HepG2 (cell line): ENCODE data around the gene SNX21. TPM values are rescaled to one million over a fixed set of nuclear protein-coding genes. Genes with fewer than 3 reads are reported as not detected.

ENCODE experiments used
- HNRNPUL1 ChIP-seq: fragments of 200-400 bp; formaldehyde crosslinking; IDR thresholded peaks from 2 replicates; pipeline ENCODE4 v1.6.1; 2017; ENCODE audit warnings: low read depth, mild to moderate bottlenecking, low read length, moderate library complexity
- HOXA5 ChIP-seq: sonication (generic); formaldehyde crosslinking; IDR thresholded peaks from 2 replicates; pipeline ENCODE4 v1.4.0; 2020; ENCODE audit warnings: missing genetic modification reagents
- NCOA2 ChIP-seq: sonication (generic); formaldehyde crosslinking; IDR thresholded peaks from 2 replicates; pipeline ENCODE4 v1.8.0; 2022; ENCODE audit warnings: inconsistent platforms
- REXO4 ChIP-seq: sonication (generic); formaldehyde crosslinking; IDR thresholded peaks from 2 replicates; pipeline ENCODE4 v1.8.0; 2022; ENCODE audit warnings: missing genetic modification reagents, mild to moderate bottlenecking, borderline replicate concordance
- SAFB2 ChIP-seq: sonication (generic); formaldehyde crosslinking; IDR thresholded peaks from 2 replicates; pipeline ENCODE4 v1.5.1; 2020; ENCODE audit warnings: missing genetic modification reagents, low read depth, mild to moderate bottlenecking, borderline replicate concordance
- XBP1 ChIP-seq: sonication (generic); formaldehyde crosslinking; IDR thresholded peaks from 2 replicates; pipeline ENCODE4 v1.5.0; 2020; ENCODE audit warnings: missing genetic modification reagents
- ZEB1 ChIP-seq: IDR thresholded peaks from 2 replicates; pipeline ENCODE4 v1.6.1; 2012; ENCODE audit warnings: mild to moderate bottlenecking, low read depth, inconsistent platforms; ENCODE audit not compliant: insufficient replicate concordance
- ZFY ChIP-seq: sonication (generic); formaldehyde crosslinking; IDR thresholded peaks from 2 replicates; pipeline ENCODE4 v1.4.0; 2020; ENCODE audit warnings: missing genetic modification reagents
- ZNF230 ChIP-seq: sonication (generic); formaldehyde crosslinking; IDR thresholded peaks from 2 replicates; pipeline ENCODE4 v1.4.0; 2020; ENCODE audit warnings: mild to moderate bottlenecking, missing genetic modification reagents
- ZNF350 ChIP-seq: sonication (generic); formaldehyde crosslinking; IDR thresholded peaks from 2 replicates; pipeline ENCODE4 v1.4.0; 2020; ENCODE audit warnings: mild to moderate bottlenecking, low read depth, missing genetic modification reagents, borderline replicate concordance
- ZNF674 ChIP-seq: sonication (generic); formaldehyde crosslinking; IDR thresholded peaks from 2 replicates; pipeline ENCODE4 v1.5.0; 2020; ENCODE audit warnings: low read depth, mild to moderate bottlenecking, missing genetic modification reagents
- ZNF891 ChIP-seq: sonication (generic); formaldehyde crosslinking; IDR thresholded peaks from 2 replicates; pipeline ENCODE4 v1.5.0; 2020; ENCODE audit warnings: mild to moderate bottlenecking, missing genetic modification reagents
- polyA plus RNA-seq, 8 experiments: library from polyadenylated mRNA; depleted of rRNA in 3 of 8; stranded (reverse) in 7 of 8; unstranded in 1 of 8; fragments of >200 nt; fragmentation: Illumina TruSeq in 4 of 8; extraction: Trizol in 4 of 8; gene quantifications; 2 replicates each; pipeline versions ENCODE4 v1.2.1 to v1.2.3, GENCODE V29; 2011 to 2016; ENCODE audit warnings: low read depth in 4 of 8, missing spikeins in 1 of 8, mixed read lengths in 1 of 8; ENCODE audit not compliant: insufficient read depth in 1 of 8
- total RNA-seq, 5 experiments: library from RNA; depleted of rRNA; stranded (reverse); fragments of >200 nt; fragmentation: Illumina TruSeq; extraction: Trizol; gene quantifications; 2 replicates each; pipeline ENCODE4 v1.2.3, GENCODE V29; 2016; ENCODE audit warnings: low read depth in 1 of 5
- TF ChIP-seq, protein P1 (sequence below): sonication (generic); formaldehyde crosslinking; IDR thresholded peaks from 2 replicates; pipeline ENCODE4 v1.5.1; 2020; ENCODE audit warnings: mild to moderate bottlenecking, missing genetic modification reagents, moderate library complexity
- TF ChIP-seq, protein P2 (sequence below): sonication (generic); formaldehyde crosslinking; IDR thresholded peaks from 2 replicates; pipeline ENCODE4 v1.4.0; 2020; ENCODE audit warnings: mild to moderate bottlenecking, low read depth, missing genetic modification reagents
- TF ChIP-seq, protein P3 (sequence below): sonication (generic); formaldehyde crosslinking; conservative IDR thresholded peaks from 2 replicates; pipeline ENCODE4 v1.4.0; 2020; ENCODE audit warnings: missing genetic modification reagents
- TF ChIP-seq, protein P4 (sequence below): sonication (generic); formaldehyde crosslinking; IDR thresholded peaks from 2 replicates; pipeline ENCODE4 v1.5.0; 2020; ENCODE audit warnings: missing genetic modification reagents
- TF ChIP-seq, protein P5 (sequence below): IDR thresholded peaks from 2 replicates; pipeline ENCODE4 v1.6.1; 2016; ENCODE audit warnings: low read depth, borderline replicate concordance
- TF ChIP-seq, protein P6 (sequence below): sonication (generic); formaldehyde crosslinking; IDR thresholded peaks from 2 replicates; pipeline ENCODE4 v1.4.0; 2020; ENCODE audit warnings: missing genetic modification reagents
- TF ChIP-seq, protein P7 (sequence below): IDR thresholded peaks from 2 replicates; pipeline ENCODE4 v1.6.1; 2016; ENCODE audit warnings: missing biosample characterization, missing genetic modification reagents, low read depth
- TF ChIP-seq, protein P8 (sequence below): IDR thresholded peaks from 2 replicates; pipeline ENCODE4 v1.6.1; 2012; ENCODE audit warnings: inconsistent platforms

Gene SNX21
- total and polyA plus RNA-seq, 2 of the 13 experiments (the other 11 are each of a cell fraction or from before 2014, with no cell fraction given), result 7.7 to 12.8 TPM

DNA sequence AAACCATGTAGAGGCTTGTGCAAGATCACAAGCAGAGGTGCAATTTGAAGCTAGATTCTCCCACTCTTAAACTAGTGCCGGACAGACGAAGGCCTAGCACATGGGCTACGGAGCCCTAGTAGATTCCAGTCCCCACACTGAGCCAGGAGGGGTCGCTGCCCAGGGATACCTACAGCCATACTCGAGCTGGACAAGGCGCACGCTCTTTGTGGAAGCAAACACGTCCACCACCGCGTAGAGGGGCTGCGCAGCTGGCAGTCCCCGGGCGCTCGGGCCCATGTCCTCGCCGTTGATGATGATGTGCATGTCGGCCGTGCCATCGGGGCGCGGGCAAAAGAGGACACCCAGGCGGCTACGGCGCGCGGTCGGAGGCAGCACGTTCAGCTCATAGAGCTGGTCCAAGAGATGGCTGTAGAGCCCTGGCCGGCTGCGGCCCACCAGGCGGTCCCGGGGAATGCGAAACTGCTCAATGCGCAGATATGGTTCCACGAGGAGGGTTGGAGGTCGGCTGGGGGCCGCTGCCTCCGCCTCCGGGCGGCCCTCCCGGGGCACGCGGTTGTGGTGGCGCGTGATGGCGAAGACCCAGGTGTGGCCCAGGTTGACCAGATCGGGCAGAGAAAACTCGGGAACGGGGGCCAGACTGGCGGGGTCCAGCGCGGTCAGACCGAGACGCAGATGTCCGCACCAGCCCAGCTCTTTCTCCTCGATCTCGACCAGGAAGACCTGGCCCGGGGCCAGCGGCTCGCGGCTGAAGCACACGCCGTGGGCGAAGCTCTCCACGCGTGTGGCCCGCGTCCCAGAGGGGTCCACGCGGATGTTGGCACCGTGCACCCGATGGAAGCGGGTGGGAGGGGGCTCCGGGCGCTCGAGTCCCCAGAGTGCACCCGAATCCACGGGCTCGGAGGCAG lies 56.7 kb downstream of the SNX21 start (continued):
- TF ChIP-seq HOXA5 (CRISPR knock-in tag), result peak; percentile 25; the same call in 1 of the 2 replicates
- peak; percentile 5; the same call in 1 of the 2 replicates for TF ChIP-seq ZNF230
- TF ChIP-seq ZFY (CRISPR knock-in tag), result peak; percentile 85
- TF ChIP-seq, protein P1, sequence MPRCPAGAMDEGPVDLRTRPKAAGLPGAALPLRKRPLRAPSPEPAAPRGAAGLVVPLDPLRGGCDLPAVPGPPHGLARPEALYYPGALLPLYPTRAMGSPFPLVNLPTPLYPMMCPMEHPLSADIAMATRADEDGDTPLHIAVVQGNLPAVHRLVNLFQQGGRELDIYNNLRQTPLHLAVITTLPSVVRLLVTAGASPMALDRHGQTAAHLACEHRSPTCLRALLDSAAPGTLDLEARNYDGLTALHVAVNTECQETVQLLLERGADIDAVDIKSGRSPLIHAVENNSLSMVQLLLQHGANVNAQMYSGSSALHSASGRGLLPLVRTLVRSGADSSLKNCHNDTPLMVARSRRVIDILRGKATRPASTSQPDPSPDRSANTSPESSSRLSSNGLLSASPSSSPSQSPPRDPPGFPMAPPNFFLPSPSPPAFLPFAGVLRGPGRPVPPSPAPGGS (CRISPR knock-in tag), result peak; percentile 90
- TF ChIP-seq, protein P2, sequence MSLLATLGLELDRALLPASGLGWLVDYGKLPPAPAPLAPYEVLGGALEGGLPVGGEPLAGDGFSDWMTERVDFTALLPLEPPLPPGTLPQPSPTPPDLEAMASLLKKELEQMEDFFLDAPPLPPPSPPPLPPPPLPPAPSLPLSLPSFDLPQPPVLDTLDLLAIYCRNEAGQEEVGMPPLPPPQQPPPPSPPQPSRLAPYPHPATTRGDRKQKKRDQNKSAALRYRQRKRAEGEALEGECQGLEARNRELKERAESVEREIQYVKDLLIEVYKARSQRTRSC (CRISPR knock-in tag), result no peak
- TF ChIP-seq, protein P3, sequence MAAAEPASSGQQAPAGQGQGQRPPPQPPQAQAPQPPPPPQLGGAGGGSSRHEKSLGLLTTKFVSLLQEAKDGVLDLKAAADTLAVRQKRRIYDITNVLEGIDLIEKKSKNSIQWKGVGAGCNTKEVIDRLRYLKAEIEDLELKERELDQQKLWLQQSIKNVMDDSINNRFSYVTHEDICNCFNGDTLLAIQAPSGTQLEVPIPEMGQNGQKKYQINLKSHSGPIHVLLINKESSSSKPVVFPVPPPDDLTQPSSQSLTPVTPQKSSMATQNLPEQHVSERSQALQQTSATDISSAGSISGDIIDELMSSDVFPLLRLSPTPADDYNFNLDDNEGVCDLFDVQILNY (CRISPR knock-in tag), result peak; percentile 43
- TF ChIP-seq HNRNPUL1, result no peak
- TF ChIP-seq, protein P4, sequence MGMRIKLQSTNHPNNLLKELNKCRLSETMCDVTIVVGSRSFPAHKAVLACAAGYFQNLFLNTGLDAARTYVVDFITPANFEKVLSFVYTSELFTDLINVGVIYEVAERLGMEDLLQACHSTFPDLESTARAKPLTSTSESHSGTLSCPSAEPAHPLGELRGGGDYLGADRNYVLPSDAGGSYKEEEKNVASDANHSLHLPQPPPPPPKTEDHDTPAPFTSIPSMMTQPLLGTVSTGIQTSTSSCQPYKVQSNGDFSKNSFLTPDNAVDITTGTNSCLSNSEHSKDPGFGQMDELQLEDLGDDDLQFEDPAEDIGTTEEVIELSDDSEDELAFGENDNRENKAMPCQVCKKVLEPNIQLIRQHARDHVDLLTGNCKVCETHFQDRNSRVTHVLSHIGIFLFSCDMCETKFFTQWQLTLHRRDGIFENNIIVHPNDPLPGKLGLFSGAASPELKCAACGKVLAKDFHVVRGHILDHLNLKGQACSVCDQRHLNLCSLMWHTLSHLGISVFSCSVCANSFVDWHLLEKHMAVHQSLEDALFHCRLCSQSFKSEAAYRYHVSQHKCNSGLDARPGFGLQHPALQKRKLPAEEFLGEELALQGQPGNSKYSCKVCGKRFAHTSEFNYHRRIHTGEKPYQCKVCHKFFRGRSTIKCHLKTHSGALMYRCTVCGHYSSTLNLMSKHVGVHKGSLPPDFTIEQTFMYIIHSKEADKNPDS (CRISPR knock-in tag), result peak; percentile 57; the same call in 1 of the 2 replicates
- no peak for TF ChIP-seq ZEB1
- TF ChIP-seq, protein P5, sequence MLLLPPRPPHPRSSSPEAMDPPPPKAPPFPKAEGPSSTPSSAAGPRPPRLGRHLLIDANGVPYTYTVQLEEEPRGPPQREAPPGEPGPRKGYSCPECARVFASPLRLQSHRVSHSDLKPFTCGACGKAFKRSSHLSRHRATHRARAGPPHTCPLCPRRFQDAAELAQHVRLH (CRISPR knock-in tag), result peak; percentile 96
- no peak for TF ChIP-seq XBP1 (CRISPR knock-in tag)
- TF ChIP-seq, protein P6, sequence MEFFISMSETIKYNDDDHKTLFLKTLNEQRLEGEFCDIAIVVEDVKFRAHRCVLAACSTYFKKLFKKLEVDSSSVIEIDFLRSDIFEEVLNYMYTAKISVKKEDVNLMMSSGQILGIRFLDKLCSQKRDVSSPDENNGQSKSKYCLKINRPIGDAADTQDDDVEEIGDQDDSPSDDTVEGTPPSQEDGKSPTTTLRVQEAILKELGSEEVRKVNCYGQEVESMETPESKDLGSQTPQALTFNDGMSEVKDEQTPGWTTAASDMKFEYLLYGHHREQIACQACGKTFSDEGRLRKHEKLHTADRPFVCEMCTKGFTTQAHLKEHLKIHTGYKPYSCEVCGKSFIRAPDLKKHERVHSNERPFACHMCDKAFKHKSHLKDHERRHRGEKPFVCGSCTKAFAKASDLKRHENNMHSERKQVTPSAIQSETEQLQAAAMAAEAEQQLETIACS, result peak; percentile 61; the same call in 1 of the 2 replicates
- TF ChIP-seq, protein P7, sequence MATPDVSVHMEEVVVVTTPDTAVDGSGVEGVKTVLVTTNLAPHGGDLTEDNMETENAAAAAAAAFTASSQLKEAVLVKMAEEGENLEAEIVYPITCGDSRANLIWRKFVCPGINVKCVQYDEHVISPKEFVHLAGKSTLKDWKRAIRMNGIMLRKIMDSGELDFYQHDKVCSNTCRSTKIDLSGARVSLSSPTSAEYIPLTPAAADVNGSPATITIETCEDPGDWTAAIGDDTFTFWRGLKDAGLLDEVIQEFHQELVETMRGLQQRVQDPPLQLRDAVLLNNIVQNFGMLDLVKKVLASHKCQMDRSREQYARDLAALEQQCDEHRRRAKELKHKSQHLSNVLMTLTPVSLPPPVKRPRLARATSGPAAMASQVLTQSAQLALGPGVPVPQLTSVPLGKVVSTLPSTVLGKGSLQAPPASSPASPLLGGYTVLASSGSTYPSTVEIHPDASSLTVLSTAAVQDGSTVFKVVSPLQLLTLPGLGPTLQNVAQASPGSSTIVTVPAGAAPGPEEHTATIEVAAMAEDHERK, result no peak
- 0 out of 2 replicates have a peak, but pooled peaks have one; percentile 29 for TF ChIP-seq ZNF350
- TF ChIP-seq, protein P8, sequence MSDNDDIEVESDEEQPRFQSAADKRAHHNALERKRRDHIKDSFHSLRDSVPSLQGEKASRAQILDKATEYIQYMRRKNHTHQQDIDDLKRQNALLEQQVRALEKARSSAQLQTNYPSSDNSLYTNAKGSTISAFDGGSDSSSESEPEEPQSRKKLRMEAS, result peak; percentile 97
- TF ChIP-seq ZNF891 (CRISPR knock-in tag), result no peak
- TF ChIP-seq REXO4 (CRISPR knock-in tag), result no peak
- peak; percentile 77 for TF ChIP-seq NCOA2
- no peak for TF ChIP-seq SAFB2 (CRISPR knock-in tag)
- TF ChIP-seq ZNF674, result 0 out of 2 replicates have a peak, but pooled peaks have one; percentile 60
